ENCODE data around the gene GPC6.

DNA sequence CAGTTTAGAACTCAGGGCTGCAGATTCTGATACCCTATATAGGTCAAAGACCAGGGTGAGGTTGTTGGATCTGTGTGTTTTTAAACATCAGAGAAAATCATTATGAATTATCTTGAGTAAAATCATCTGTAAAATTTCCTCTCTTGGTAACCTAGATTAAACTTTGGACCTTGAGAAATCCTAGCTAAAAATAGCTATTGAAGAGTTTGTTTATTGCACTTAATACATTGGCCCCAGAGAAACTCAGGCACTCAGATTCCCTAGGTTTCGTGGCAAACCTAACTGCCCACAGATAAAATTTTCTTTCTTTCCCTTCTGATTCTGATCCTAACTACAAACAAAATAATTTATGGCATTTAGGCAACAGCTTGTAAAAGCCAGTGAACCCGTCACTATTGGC lies 102.3 kb downstream of the GPC6 start:
- TF ChIP-seq, protein P1, sequence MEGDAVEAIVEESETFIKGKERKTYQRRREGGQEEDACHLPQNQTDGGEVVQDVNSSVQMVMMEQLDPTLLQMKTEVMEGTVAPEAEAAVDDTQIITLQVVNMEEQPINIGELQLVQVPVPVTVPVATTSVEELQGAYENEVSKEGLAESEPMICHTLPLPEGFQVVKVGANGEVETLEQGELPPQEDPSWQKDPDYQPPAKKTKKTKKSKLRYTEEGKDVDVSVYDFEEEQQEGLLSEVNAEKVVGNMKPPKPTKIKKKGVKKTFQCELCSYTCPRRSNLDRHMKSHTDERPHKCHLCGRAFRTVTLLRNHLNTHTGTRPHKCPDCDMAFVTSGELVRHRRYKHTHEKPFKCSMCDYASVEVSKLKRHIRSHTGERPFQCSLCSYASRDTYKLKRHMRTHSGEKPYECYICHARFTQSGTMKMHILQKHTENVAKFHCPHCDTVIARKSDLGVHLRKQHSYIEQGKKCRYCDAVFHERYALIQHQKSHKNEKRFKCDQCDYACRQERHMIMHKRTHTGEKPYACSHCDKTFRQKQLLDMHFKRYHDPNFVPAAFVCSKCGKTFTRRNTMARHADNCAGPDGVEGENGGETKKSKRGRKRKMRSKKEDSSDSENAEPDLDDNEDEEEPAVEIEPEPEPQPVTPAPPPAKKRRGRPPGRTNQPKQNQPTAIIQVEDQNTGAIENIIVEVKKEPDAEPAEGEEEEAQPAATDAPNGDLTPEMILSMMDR (IDR thresholded peaks at IDR 0.05; ENCODE audit: low read depth, low read length) = no peak
- no peak for TF ChIP-seq POLR2A (IDR thresholded peaks at IDR 0.05; ENCODE audit: extremely low read depth, insufficient read length)

All from NB4 (cell line).